Measurements from ENCODE around the gene NAA50. TPM values are rescaled to one million over a fixed set of nuclear protein-coding genes. Genes with fewer than 3 reads are reported as not detected.

Gene NAA50
- total RNA-seq, 2 experiments from 2014 or later: 106 to 134 TPM

- Mint-ChIP-seq H3K9me3 (ENCODE audit: low read depth) (no peaks in the 10 kb centered on the region), H3K27me3 (no peaks in the 10 kb centered on the region), H3K4me1 (peaks cover 22% of the 10 kb centered on the region), H3K27ac (no peak overlapping the region), H3K36me3 (peaks cover 9% of the 10 kb centered on the region), H3K4me3 (no peak overlapping the region)
- ATAC-seq: no peak
- CTCF ChIA-PET: interaction anchor here (1.5 to 1.6 kb wide), 2 partner anchors 7 to 9 kb away, joined by 4 to 5 read pairs; no protein-coding TSS in a partner anchor
- DNase-seq: no peak
Observed at GRCh38 chr3:113730550-113730949, 15.5 kb downstream of the NAA50 start.

GRCh38 chr3:113728661-113729060, 17.4 kb downstream of the NAA50 start:
- Mint-ChIP-seq H3K4me1 (peaks cover 16% of the 10 kb centered on the region), H3K9me3 (ENCODE audit: low read depth) (no peaks in the 10 kb centered on the region), H3K4me3 (no peak overlapping the region), H3K27ac (no peak overlapping the region), H3K36me3 (peaks cover 12% of the 10 kb centered on the region), H3K27me3 (no peaks in the 10 kb centered on the region)
- ATAC-seq: no peak
- CTCF ChIA-PET: interaction anchor here (0.6 kb wide), 1 partner anchor 110 kb away, joined by 3 read pairs; the partner anchor contains the start of gene GRAMD1C
- DNase-seq: no peak

GRCh38 chr3:113721636-113722035, 24.4 kb downstream of the NAA50 start:
- peaks cover 42% of the 10 kb centered on the region for H3K36me3 Mint-ChIP-seq
- CTCF ChIA-PET: interaction anchor here (1.0 to 1.5 kb wide), 3 partner anchors 9 to 123 kb away, joined by 3 to 5 read pairs (median 3); no protein-coding TSS in a partner anchor

GRCh38 chr3:113719758-113720157, 26.3 kb downstream of the NAA50 start:
- H3K36me3 Mint-ChIP-seq: peaks cover 46% of the 10 kb centered on the region
- DNase-seq: no peak
- CTCF ChIA-PET: interaction anchor here (0.8 to 2.6 kb wide), 2 partner anchors 17 to 25 kb away, joined by 3 to 7 read pairs; no protein-coding TSS in a partner anchor
- H3K27ac Mint-ChIP-seq: no peak overlapping the region
- no peak for ATAC-seq
- no peak overlapping the region for H3K4me3 Mint-ChIP-seq
- peaks cover 14% of the 10 kb centered on the region for H3K4me1 Mint-ChIP-seq
- no peaks in the 10 kb centered on the region for H3K27me3 Mint-ChIP-seq
- no peaks in the 10 kb centered on the region for H3K9me3 Mint-ChIP-seq (ENCODE audit: low read depth)

More at GRCh38 chr3:113721636-113722035, 24.4 kb downstream of the NAA50 start:
- H3K4me3 Mint-ChIP-seq: no peak overlapping the region
- no peaks in the 10 kb centered on the region for H3K9me3 Mint-ChIP-seq (ENCODE audit: low read depth)
- DNase-seq: no peak
- no peak for ATAC-seq
- H3K4me1 Mint-ChIP-seq: peaks cover 14% of the 10 kb centered on the region
- H3K27me3 Mint-ChIP-seq: no peaks in the 10 kb centered on the region
- H3K27ac Mint-ChIP-seq: peak overlapping the region; percentile 47

- CTCF ChIA-PET: interaction anchor here (0.7 to 2.6 kb wide), 3 partner anchors 15 to 26 kb away, joined by 3 to 7 read pairs (median 3); no protein-coding TSS in a partner anchor
- Mint-ChIP-seq H3K4me1 (peaks cover 16% of the 10 kb centered on the region), H3K27ac (no peak overlapping the region), H3K9me3 (ENCODE audit: low read depth) (no peaks in the 10 kb centered on the region), H3K36me3 (peaks cover 45% of the 10 kb centered on the region), H3K4me3 (no peak overlapping the region), H3K27me3 (no peaks in the 10 kb centered on the region)
- ATAC-seq (no peak), DNase-seq (no peak)
Observed at GRCh38 chr3:113719294-113719693, 26.8 kb downstream of the NAA50 start.

- Mint-ChIP-seq H3K36me3 (peaks cover 42% of the 10 kb centered on the region), H3K27me3 (no peaks in the 10 kb centered on the region), H3K4me3 (no peak overlapping the region), H3K4me1 (peaks cover 18% of the 10 kb centered on the region), H3K27ac (no peak overlapping the region), H3K9me3 (ENCODE audit: low read depth) (no peaks in the 10 kb centered on the region)
- no peak for ATAC-seq
- CTCF ChIA-PET: interaction anchor here (1.2 to 2.6 kb wide), 3 partner anchors 18 to 27 kb away, joined by 3 to 7 read pairs (median 5); no protein-coding TSS in a partner anchor
- DNase-seq: no peak
Observed at GRCh38 chr3:113717818-113718217, 28.2 kb downstream of the NAA50 start.

GRCh38 chr3:113717308-113717707, 28.7 kb downstream of the NAA50 start:
- ATAC-seq (no peak), DNase-seq (no peak)
- Mint-ChIP-seq H3K27ac (no peak overlapping the region), H3K27me3 (peaks cover 3% of the 10 kb centered on the region), H3K4me1 (peaks cover 20% of the 10 kb centered on the region), H3K9me3 (ENCODE audit: low read depth) (no peaks in the 10 kb centered on the region), H3K36me3 (peaks cover 38% of the 10 kb centered on the region), H3K4me3 (no peak overlapping the region)
- CTCF ChIA-PET: interaction anchor here (0.8 to 1.3 kb wide), 2 partner anchors 10 to 28 kb away, joined by 3 to 5 read pairs; no protein-coding TSS in a partner anchor

- Mint-ChIP-seq H3K27me3 (peaks cover 17% of the 10 kb centered on the region), H3K4me1 (peaks cover 12% of the 10 kb centered on the region), H3K27ac (no peak overlapping the region), H3K4me3 (no peak overlapping the region), H3K9me3 (ENCODE audit: low read depth) (no peaks in the 10 kb centered on the region), H3K36me3 (peaks cover 15% of the 10 kb centered on the region)
- ATAC-seq (no peak), DNase-seq (no peak)
- CTCF ChIA-PET: interaction anchor here (1.0 to 1.3 kb wide), 3 partner anchors 15 to 173 kb away, joined by 3 to 4 read pairs (median 4); no protein-coding TSS in a partner anchor
Observed at GRCh38 chr3:113714702-113715101, 31.3 kb downstream of the NAA50 start.

- H3K27ac Mint-ChIP-seq: no peak overlapping the region
- H3K36me3 Mint-ChIP-seq: peaks cover 8% of the 10 kb centered on the region
- DNase-seq (no peak), ATAC-seq (peak; percentile 45)
- H3K27me3 Mint-ChIP-seq: peaks cover 33% of the 10 kb centered on the region
- CTCF ChIA-PET: interaction anchor here (0.6 to 1.4 kb wide), 5 partner anchors 9 to 19 kb away, joined by 3 to 8 read pairs (median 3); no protein-coding TSS in a partner anchor
- H3K4me3 Mint-ChIP-seq: no peak overlapping the region
- no peaks in the 10 kb centered on the region for H3K9me3 Mint-ChIP-seq (ENCODE audit: low read depth)
- H3K4me1 Mint-ChIP-seq: peaks cover 12% of the 10 kb centered on the region
Observed at GRCh38 chr3:113712129-113712528, 33.9 kb downstream of the NAA50 start.

- no peak for ATAC-seq
- Mint-ChIP-seq H3K4me1 (peaks cover 6% of the 10 kb centered on the region), H3K36me3 (no peaks in the 10 kb centered on the region), H3K4me3 (no peak overlapping the region), H3K9me3 (ENCODE audit: low read depth) (no peaks in the 10 kb centered on the region), H3K27me3 (peaks cover 44% of the 10 kb centered on the region), H3K27ac (no peak overlapping the region)
- DNase-seq: no peak
- CTCF ChIA-PET: interaction anchor here (1.4 kb wide), 1 partner anchor 29 kb away, joined by 3 read pairs; no protein-coding TSS in a partner anchor
Observed at GRCh38 chr3:113707835-113708234, 38.2 kb downstream of the NAA50 start.

GRCh38 chr3:113698956-113699355, 47.1 kb downstream of the NAA50 start:
- H3K4me1 Mint-ChIP-seq: peaks cover 14% of the 10 kb centered on the region
- H3K4me3 Mint-ChIP-seq: peak overlapping the region; percentile 41
- H3K9me3 Mint-ChIP-seq (ENCODE audit: low read depth): no peaks in the 10 kb centered on the region
- peak overlapping the region; percentile 59 for H3K27ac Mint-ChIP-seq
- no peaks in the 10 kb centered on the region for H3K36me3 Mint-ChIP-seq
- no peak for ATAC-seq
- no peaks in the 10 kb centered on the region for H3K27me3 Mint-ChIP-seq
- DNase-seq: no peak
- CTCF ChIA-PET: interaction anchor here (1.2 to 2.0 kb wide), 5 partner anchors 14 to 122 kb away, joined by 3 to 8 read pairs (median 4); no protein-coding TSS in a partner anchor

- Mint-ChIP-seq H3K4me3 (no peak overlapping the region), H3K27me3 (no peaks in the 10 kb centered on the region), H3K27ac (peak overlapping the region; percentile 35), H3K4me1 (peaks cover 16% of the 10 kb centered on the region), H3K9me3 (ENCODE audit: low read depth) (no peaks in the 10 kb centered on the region), H3K36me3 (peaks cover 2% of the 10 kb centered on the region)
- CTCF ChIA-PET: interaction anchor here (1.2 to 2.0 kb wide), 5 partner anchors 15 to 121 kb away, joined by 3 to 8 read pairs (median 4); no protein-coding TSS in a partner anchor
- no peak for DNase-seq
- ATAC-seq: no peak
Observed at GRCh38 chr3:113698213-113698742, 47.8 kb downstream of the NAA50 start.

- Mint-ChIP-seq H3K27me3 (no peaks in the 10 kb centered on the region), H3K4me1 (peaks cover 16% of the 10 kb centered on the region), H3K4me3 (no peak overlapping the region), H3K27ac (no peak overlapping the region), H3K9me3 (ENCODE audit: low read depth) (no peaks in the 10 kb centered on the region), H3K36me3 (peaks cover 2% of the 10 kb centered on the region)
- ATAC-seq (no peak), DNase-seq (no peak)
- CTCF ChIA-PET: interaction anchor here (1.2 to 2.0 kb wide), 2 partner anchors 44 to 47 kb away, joined by 3 to 7 read pairs; no protein-coding TSS in a partner anchor
Observed at GRCh38 chr3:113697500-113698090, 48.5 kb downstream of the NAA50 start.
